GM12872 (cell line): ENCODE measurements around the gene GSTO2.

ENCODE experiments used
- TF ChIP-seq, protein P1 (sequence below): IDR thresholded peaks from 3 replicates; pipeline ENCODE4 v1.5.1; 2011; ENCODE audit warnings: low read depth, mild to moderate bottlenecking, low read length, moderate library complexity; ENCODE audit not compliant: insufficient read depth

GSTO2 gene

DNA sequence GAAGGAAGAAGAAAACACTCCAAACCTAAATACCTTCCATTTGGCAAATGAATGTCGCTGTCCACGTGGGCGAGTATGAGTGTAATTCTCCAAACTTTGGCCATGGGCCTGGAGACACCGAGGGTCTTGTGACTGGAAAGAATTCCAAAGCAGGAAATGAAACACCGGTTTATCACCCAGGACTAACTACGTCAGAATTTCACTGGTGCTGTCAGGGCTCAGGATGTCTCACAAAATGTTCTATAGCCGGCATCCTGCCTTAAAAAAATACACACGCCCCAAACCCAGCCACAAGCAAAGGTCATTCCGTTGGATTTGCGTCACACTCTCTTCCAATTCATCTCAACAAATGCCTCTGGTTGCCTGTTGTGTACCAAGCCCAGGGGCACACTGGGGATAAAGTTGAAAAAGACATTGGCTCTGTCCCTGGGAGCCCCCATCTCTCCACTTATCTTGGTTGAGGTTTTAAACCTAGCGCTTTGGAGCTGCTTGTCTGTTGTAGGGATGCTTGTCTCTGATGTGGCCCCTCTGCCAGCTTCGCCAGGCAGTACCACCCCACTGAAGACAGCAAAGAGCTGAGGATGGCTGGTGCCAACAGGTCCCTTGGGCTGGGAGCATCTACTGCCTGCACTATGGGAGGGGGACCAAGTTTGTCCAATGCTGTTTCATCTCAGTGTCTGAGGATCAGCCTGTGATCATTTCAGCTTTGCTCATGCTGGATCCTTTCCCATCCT, 31.2 kb downstream of the GSTO2 start:
- TF ChIP-seq, protein P1, sequence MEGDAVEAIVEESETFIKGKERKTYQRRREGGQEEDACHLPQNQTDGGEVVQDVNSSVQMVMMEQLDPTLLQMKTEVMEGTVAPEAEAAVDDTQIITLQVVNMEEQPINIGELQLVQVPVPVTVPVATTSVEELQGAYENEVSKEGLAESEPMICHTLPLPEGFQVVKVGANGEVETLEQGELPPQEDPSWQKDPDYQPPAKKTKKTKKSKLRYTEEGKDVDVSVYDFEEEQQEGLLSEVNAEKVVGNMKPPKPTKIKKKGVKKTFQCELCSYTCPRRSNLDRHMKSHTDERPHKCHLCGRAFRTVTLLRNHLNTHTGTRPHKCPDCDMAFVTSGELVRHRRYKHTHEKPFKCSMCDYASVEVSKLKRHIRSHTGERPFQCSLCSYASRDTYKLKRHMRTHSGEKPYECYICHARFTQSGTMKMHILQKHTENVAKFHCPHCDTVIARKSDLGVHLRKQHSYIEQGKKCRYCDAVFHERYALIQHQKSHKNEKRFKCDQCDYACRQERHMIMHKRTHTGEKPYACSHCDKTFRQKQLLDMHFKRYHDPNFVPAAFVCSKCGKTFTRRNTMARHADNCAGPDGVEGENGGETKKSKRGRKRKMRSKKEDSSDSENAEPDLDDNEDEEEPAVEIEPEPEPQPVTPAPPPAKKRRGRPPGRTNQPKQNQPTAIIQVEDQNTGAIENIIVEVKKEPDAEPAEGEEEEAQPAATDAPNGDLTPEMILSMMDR: no peak

DNA sequence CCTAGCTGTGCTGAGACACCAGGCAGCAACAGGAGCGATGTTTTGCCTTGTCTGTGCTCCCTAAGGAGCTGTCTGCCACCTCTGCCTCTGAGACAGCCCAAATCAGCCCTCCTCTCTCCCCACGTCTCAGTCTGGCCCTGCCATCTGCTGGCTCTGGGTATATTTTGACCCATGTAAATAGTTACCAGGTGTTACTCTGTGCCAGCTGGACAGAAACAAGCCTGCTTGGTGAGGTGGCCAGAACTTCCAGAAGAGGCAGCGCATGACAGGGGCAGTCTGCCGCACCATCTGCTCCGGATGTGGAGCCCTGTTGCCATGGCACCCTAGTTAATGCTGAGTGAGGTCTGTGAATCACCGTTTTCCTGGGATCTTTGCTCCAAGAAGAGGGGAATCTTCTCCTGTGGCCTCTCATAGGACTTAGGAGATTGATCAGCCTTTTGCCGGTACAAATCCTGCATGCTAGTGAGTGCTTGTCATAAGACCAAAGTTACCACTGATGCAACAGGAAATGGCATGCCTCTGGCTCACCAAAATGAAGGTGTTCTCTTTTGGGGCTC, 31.8 kb downstream of the GSTO2 start:
- TF ChIP-seq, protein P1: no peak

DNA sequence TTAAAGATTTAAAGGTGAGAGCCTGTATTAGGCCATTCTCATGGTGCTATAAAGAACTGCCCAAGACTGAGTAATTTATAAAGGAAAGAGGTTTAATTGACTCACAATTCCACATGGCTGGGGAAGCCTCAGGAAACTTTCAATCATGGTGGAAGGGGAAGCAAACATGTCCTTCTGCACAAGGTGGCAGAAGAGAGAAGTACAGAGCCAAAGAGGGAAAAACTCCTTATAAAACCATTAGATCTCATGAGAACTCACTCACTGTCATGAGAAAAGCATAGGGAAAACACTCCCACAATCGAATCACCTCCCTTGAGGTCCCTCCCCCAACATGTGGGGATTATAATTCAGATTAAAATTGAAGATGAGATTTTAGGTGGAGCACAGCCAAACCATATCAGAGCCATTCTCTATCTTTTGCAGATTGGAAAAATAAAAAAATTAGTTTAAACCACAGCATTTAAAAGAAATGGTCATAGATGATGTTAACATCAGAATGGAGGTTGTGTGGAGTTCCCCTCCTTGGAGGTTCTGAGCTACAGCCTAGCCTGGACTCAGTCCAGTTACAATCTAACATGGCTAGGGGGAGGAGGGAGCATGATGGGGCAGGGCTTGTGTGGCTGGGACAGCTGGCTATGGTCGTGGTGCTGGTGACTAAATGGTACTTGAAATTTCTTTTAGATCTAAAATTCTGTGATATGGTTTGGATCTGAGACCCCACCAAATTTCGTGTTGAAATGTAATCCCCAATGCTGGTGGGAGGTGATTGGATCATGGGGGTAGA, 33.1 kb downstream of the GSTO2 start:
- TF ChIP-seq, protein P1: no peak

DNA sequence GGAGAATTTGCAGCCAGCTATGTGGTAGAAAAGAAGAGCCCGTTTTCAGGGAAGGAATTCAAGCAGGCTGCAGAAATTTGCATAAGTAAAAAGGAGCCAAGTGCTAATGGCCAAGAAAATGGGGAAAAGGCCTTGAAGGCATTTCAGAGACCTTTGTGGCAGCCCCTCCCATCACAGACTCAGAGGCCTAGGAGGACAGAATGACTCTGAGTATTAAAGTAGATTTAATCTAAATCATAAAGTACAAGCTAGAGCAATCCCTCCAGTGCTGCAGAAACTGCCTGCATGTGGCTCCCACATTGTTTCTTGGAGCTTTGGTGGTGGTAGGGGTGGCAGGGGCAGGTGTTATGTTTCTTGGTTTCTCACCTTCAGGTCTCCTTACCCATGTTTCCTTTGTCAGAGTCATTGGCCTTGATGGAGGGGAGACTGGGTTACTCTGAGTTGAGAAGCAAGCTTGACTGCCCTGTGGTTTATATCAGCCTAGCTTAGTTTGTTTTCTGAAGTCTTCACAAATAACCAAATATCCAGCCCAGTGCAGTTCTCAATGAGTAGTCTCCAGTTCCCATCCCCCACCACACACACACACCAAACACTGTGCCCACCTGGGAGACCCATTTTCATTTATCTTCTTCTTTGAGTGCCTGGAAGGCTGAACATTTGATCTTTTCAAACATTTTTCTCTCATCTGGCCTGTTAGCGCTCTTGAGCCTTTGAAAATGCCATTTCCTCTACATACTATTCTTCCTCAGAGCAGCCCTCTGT, 34.8 kb downstream of the GSTO2 start:
- TF ChIP-seq, protein P1: no peak

DNA sequence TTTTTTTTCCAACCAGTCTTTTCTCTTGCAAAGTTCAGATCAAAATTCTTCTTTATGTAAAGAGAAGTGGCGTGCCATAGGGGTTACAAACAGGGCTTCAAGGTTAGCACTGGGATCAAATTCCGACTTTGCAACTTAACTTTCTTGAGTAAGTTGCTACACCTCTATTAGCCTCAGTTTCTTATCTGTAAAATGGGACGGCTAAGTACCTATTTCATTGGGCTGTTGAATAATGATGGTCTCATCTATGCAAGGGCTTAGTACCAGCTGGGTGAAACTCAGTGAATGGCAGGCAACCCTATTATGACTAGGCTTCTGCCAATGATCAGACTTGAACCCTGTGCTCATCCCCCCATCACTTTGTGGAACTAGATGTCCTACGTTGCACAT, 35.4 kb downstream of the GSTO2 start:
- TF ChIP-seq, protein P1: no peak

DNA sequence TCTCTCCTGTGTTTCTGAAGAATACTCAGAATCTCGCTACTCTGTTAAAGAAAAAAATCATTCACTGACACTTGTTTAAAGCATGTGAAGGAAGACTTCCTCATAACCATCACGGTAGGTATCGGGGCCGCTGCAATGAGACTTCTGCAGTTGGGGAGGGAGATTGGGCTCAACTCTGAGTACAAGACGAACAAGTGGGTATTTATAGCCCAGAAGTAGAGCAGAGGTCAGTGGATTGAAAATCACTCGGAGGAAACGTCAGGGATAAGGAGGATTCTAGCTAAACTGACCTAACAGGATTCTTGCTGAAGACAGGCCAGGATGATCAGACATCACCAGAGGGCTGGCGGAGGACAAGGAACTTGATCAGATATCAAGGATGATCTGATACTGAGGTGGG, 35.9 kb downstream of the GSTO2 start:
- TF ChIP-seq, protein P1: no peak

DNA sequence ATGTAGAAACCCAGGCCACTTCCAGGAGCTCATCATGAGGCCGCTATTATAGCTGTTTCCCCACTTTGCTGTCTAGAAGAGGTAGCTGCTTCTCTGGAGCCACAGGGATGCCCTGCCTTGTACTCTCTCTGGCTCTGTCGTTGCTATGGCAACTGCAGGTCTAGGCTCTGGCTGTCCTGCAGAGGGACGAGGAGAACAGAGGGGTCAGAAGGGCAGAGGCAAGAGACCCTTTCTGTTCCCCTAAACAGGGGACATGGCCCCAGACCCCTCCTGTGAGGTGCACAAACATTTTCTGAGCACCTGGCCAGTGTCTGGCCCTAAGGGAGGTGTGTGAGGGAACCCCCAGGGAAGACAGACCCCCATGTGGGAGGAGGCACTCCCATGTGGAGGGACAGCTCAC, 37.9 kb downstream of the GSTO2 start:
- TF ChIP-seq, protein P1: no peak
